Keratinocyte (primary cell): Measurements from ENCODE around the gene EEPD1. TPM values are rescaled to one million over a fixed set of nuclear protein-coding genes. Genes with fewer than 3 reads are reported as not detected.
"Not testable (repeated sequence)": the region's sequence is repeated elsewhere in the genome, so short reads cannot be mapped to it uniquely, and the experiment has no call there.

Source experiments
- DNase-seq: peaks from one replicate; pipeline ENCODE4 v3.0.0-alpha.2; 2011; ENCODE audit warnings: low read depth, missing footprints, low spot score
- FAIRE-seq: peaks from 2 replicates; lab custom pipeline; 2011; peaks lifted over from hg19 to GRCh38; lab: Jason Lieb, UNC
- H2AFZ ChIP-seq: 2 replicates; pipeline ENCODE4 v1.6.0; 2012; ENCODE audit warnings: low read length, control low read depth, inconsistent platforms; ENCODE audit not compliant: control insufficient read depth
- H3K27ac ChIP-seq: 2 replicates; pipeline ENCODE4 v1.5.1; 2011; ENCODE audit warnings: low read length; ENCODE audit not compliant: control insufficient read depth, insufficient read depth
- H3K27me3 ChIP-seq: 3 replicates; pipeline ENCODE4 v1.6.0; 2011; ENCODE audit warnings: low read length; ENCODE audit not compliant: control insufficient read depth, insufficient read depth; ENCODE audit errors: extremely low read depth
- H3K36me3 ChIP-seq, 2 experiments: 2 replicates in 1 of 2; 3 replicates in 1 of 2; pipeline ENCODE4 v1.5.1; 2011; ENCODE audit warnings: low read length in 2 of 2, mild to moderate bottlenecking in 1 of 2; ENCODE audit not compliant: control insufficient read depth in 2 of 2, insufficient read depth in 2 of 2; ENCODE audit errors: extremely low read depth in 1 of 2
- H3K4me1 ChIP-seq: 3 replicates; pipeline ENCODE4 v1.5.1; 2011; ENCODE audit warnings: low read length; ENCODE audit not compliant: control insufficient read depth, insufficient read depth; ENCODE audit errors: extremely low read depth
- H3K4me2 ChIP-seq: 3 replicates; pipeline ENCODE4 v1.6.0; 2011; ENCODE audit warnings: low read depth, low read length; ENCODE audit not compliant: control insufficient read depth, insufficient read depth; ENCODE audit errors: extremely low read depth
- H3K4me3 ChIP-seq, 3 experiments: fragments of 200-600 bp in 1 of 3; sonication (generic) in 1 of 3; 2 replicates in 2 of 3; 3 replicates in 1 of 3; pipeline ENCODE4 v1.5.1; 2011 to 2016; ENCODE audit warnings: low read length in 3 of 3, mild to moderate bottlenecking in 3 of 3, control low read depth in 2 of 3, inconsistent platforms in 1 of 3, low read depth in 1 of 3, mixed read lengths in 1 of 3, mixed run types in 1 of 3, moderate library complexity in 1 of 3; ENCODE audit not compliant: control insufficient read depth in 2 of 3, insufficient read depth in 2 of 3; ENCODE audit errors: extremely low read depth in 1 of 3
- H3K79me2 ChIP-seq: 2 replicates; pipeline ENCODE4 v1.6.0; 2012; ENCODE audit warnings: low read length; ENCODE audit not compliant: control insufficient read depth, insufficient read depth
- H3K9ac ChIP-seq: 3 replicates; pipeline ENCODE4 v1.6.0; 2011; ENCODE audit warnings: low read length; ENCODE audit not compliant: control insufficient read depth, insufficient read depth; ENCODE audit errors: extremely low read depth
- H3K9me1 ChIP-seq: 3 replicates; pipeline ENCODE4 v1.6.0; 2011; ENCODE audit warnings: low read length; ENCODE audit not compliant: control insufficient read depth, insufficient read depth; ENCODE audit errors: extremely low read depth
- H3K9me3 ChIP-seq: 2 replicates; pipeline ENCODE4 v1.5.1; 2012; ENCODE audit warnings: low read depth, low read length; ENCODE audit not compliant: control insufficient read depth
- H4K20me1 ChIP-seq: 3 replicates; pipeline ENCODE4 v1.6.0; 2011; ENCODE audit warnings: low read length; ENCODE audit not compliant: control insufficient read depth, insufficient read depth; ENCODE audit errors: extremely low read depth
- EZH2 ChIP-seq: IDR thresholded peaks from one replicate; pipeline ENCODE4 v1.6.1; 2012; ENCODE audit warnings: inconsistent platforms, mild to moderate bottlenecking, low read length, moderate library complexity
- dilution Hi-C: fragments of 300-500 bp; cut with MboI; formaldehyde crosslinking; loops from one replicate; pipeline ENCODE4 v1.7.0; 2020; ENCODE audit warnings: low sequenced_read_pairs; ENCODE audit not compliant: extremely low pct_ligation_motif_present
- polyA plus RNA-seq, 5 experiments: library from polyadenylated mRNA; depleted of rRNA in 3 of 5; stranded (reverse) in 3 of 5; stranded (forward) in 1 of 5; unstranded in 1 of 5; fragments of >200 nt; gene quantifications; 1 replicate in 1 of 5; 2 replicates in 3 of 5; 3 replicates in 1 of 5; pipeline versions ENCODE4 v1.2.1 to v1.2.3, GENCODE V29; 2011 to 2012; ENCODE audit warnings: missing spikeins in 2 of 5, low read depth in 1 of 5, low replicate concordance in 1 of 5
- TF ChIP-seq, protein P1 (sequence below), 3 experiments: IDR thresholded peaks in 1 of 3; conservative IDR thresholded peaks in 1 of 3; optimal IDR thresholded peaks in 1 of 3; 2 replicates in 2 of 3; 3 replicates in 1 of 3; pipeline versions ENCODE3 to v1.5.1; 2011; ENCODE audit warnings: low read length in 3 of 3, mild to moderate bottlenecking in 3 of 3, moderate library complexity in 2 of 3, control low read depth in 1 of 3, inconsistent platforms in 1 of 3; ENCODE audit not compliant: insufficient read depth in 2 of 3; ENCODE audit errors: extremely low read depth in 1 of 3

EEPD1 gene
- polyA plus RNA-seq, 1 donor (not counting 4 experiments of a cell fraction or from before 2014, with no cell fraction given) = 1.2 TPM

DNA sequence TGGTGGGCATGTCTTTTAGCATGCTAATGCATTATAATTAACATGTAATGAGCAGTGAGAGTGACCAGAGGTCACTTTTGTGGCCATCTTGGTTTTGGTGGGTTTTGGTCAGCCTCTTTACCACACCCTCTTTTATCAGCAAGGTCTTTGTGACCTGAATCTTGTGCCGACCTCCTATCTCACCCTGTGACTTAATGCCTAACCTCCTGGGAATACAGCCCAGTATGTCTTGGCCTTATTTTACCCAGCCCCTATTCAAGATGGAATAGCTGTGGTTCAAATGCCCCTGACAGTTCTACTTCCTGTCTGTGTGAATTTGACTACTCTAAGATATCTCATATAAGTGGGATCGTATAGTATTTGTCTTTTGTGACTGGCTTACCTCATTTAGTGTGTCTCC is 85.1 kb downstream of the EEPD1 start:
- H4K20me1 ChIP-seq = no peaks in the 10 kb centered on the region

DNA sequence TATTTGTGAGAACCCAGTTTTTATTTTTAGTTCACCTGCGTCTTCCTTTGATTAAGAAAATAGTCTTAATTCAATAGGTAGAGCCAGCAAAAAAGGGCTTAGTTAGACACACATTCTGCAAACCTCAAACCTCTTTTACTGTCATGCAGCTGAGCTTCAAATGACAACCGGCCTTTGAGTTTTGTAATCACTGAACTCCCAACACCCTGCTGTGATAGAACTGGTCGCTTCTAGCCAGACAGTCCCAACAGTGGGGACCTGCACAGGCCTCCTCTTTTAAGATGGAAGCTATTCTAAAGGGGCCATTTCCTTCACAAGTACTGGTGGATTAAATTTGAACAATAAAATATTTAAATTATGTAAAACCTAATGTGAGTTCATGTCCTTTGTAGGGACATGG is 90.3 kb downstream of the EEPD1 start:
- dilution Hi-C loops = not testable (repeated sequence)

More for the DNA sequence above, 85.1 kb downstream of the EEPD1 start:
- Histone ChIP-seq H3K4me1 (no peaks in the 10 kb centered on the region), H2AFZ (no peak overlapping the region), H3K9ac (no peak overlapping the region), H3K9me3 (no peaks in the 10 kb centered on the region), H3K27me3 (no peaks in the 10 kb centered on the region), H3K36me3 (no peaks in the 10 kb centered on the region), H3K79me2 (no peaks in the 10 kb centered on the region), H3K27ac (no peak overlapping the region), H3K4me2 (no peak overlapping the region), H3K9me1 (no peaks in the 10 kb centered on the region), H3K4me3 (no peak overlapping the region)
- TF ChIP-seq, protein P1, sequence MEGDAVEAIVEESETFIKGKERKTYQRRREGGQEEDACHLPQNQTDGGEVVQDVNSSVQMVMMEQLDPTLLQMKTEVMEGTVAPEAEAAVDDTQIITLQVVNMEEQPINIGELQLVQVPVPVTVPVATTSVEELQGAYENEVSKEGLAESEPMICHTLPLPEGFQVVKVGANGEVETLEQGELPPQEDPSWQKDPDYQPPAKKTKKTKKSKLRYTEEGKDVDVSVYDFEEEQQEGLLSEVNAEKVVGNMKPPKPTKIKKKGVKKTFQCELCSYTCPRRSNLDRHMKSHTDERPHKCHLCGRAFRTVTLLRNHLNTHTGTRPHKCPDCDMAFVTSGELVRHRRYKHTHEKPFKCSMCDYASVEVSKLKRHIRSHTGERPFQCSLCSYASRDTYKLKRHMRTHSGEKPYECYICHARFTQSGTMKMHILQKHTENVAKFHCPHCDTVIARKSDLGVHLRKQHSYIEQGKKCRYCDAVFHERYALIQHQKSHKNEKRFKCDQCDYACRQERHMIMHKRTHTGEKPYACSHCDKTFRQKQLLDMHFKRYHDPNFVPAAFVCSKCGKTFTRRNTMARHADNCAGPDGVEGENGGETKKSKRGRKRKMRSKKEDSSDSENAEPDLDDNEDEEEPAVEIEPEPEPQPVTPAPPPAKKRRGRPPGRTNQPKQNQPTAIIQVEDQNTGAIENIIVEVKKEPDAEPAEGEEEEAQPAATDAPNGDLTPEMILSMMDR (optimal IDR thresholded peaks at IDR 0.05 in 1 of 3, IDR thresholded peaks at IDR 0.05 in 1 of 3, conservative IDR thresholded peaks at IDR 0.05 in 1 of 3; ENCODE audit: extremely low read depth in 1 of 3, insufficient read depth in 2 of 3, low read length in 3 of 3) = no peak
- no peak for TF ChIP-seq EZH2
- DNase-seq = no peak
- FAIRE-seq = no peak
- dilution Hi-C loops = no loop called here

DNA sequence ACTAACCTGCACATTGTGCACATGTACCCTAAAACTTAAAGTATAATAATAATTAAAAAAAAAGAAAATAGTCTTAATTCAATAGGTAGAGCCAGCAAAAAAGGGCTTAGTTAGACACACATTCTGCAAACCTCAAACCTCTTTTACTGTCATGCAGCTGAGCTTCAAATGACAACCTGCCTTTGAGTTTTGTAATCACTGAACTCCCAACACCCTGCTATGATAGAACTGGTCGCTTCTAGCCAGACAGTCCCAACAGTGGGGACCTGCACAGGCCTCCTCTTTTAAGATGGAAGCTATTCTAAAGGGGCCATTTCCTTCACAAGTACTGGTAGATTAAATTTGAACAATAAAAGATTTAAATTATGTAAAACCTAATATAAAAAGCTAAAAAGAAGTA is 90.9 kb downstream of the EEPD1 start:
- FAIRE-seq, H3K4me3 ChIP-seq, H3K9me3 ChIP-seq, H3K9me1 ChIP-seq, H3K4me1 ChIP-seq, DNase-seq, H3K27ac ChIP-seq, H3K27me3 ChIP-seq, dilution Hi-C loops, H2AFZ ChIP-seq, H3K36me3 ChIP-seq, H3K4me2 ChIP-seq, H3K79me2 ChIP-seq, H3K9ac ChIP-seq, H4K20me1 ChIP-seq: not testable (repeated sequence)

More for the DNA sequence above, 90.3 kb downstream of the EEPD1 start:
- not testable (repeated sequence) for H3K36me3 ChIP-seq, DNase-seq, H3K27ac ChIP-seq, H2AFZ ChIP-seq, H3K9me1 ChIP-seq, H4K20me1 ChIP-seq, H3K9ac ChIP-seq, H3K9me3 ChIP-seq, FAIRE-seq, H3K79me2 ChIP-seq, H3K27me3 ChIP-seq, H3K4me2 ChIP-seq, H3K4me3 ChIP-seq, H3K4me1 ChIP-seq
